Smooth muscle cell (in vitro differentiated cells): ENCODE data around the gene NSRP1. TPM values are rescaled to one million over a fixed set of nuclear protein-coding genes. Genes with fewer than 3 reads are reported as not detected.
"Not testable (repeated sequence)": the region's sequence is repeated elsewhere in the genome, so short reads cannot be mapped to it uniquely, and the experiment has no call there.

ENCODE experiments used
- DNase-seq: peaks from one replicate; lab custom pipeline; 2025; ENCODE audit not compliant: unreplicated experiment; lab: John Stamatoyannopoulos, UW
- H2AFZ ChIP-seq: fragments of 200-600 bp; sonication (generic); 2 replicates; pipeline ENCODE4 v1.6.0; 2016; ENCODE audit warnings: antibody characterized with exemption, low read depth, mild to moderate bottlenecking
- H3F3A ChIP-seq: fragments of 200-600 bp; sonication (generic); 2 replicates; pipeline ENCODE4 v1.6.0; 2017; ENCODE audit warnings: antibody characterized with exemption, low read depth
- H3K27ac ChIP-seq: fragments of 200-600 bp; sonication (generic); 2 replicates; pipeline ENCODE4 v1.5.1; 2016; ENCODE audit warnings: low read depth, mild to moderate bottlenecking
- H3K27me3 ChIP-seq: fragments of 200-600 bp; sonication (generic); 2 replicates; pipeline ENCODE4 v1.6.1; 2016; ENCODE audit warnings: low read depth, mild to moderate bottlenecking
- H3K36me3 ChIP-seq: fragments of 200-600 bp; sonication (generic); 2 replicates; pipeline ENCODE4 v1.5.1; 2016; ENCODE audit warnings: low read depth
- H3K4me1 ChIP-seq: fragments of 200-600 bp; sonication (generic); 2 replicates; pipeline ENCODE4 v1.5.1; 2016; ENCODE audit warnings: low read depth
- H3K4me2 ChIP-seq: fragments of 200-600 bp; sonication (generic); 2 replicates; pipeline ENCODE4 v1.6.0; 2016; ENCODE audit warnings: mild to moderate bottlenecking
- H3K4me3 ChIP-seq: fragments of 200-600 bp; sonication (generic); 2 replicates; pipeline ENCODE4 v1.5.1; 2016; ENCODE audit warnings: mild to moderate bottlenecking
- H3K79me2 ChIP-seq: fragments of 200-600 bp; sonication (generic); 2 replicates; pipeline ENCODE4 v1.6.0; 2016; ENCODE audit warnings: low read depth, mild to moderate bottlenecking
- H3K9ac ChIP-seq: fragments of 200-600 bp; sonication (generic); 2 replicates; pipeline ENCODE4 v1.6.0; 2016; ENCODE audit warnings: low read depth
- H3K9me3 ChIP-seq: fragments of 200-600 bp; sonication (generic); replicated peaks from 2 replicates; pipeline ENCODE4 v1.5.1; 2016; ENCODE audit warnings: low read depth
- H4K20me1 ChIP-seq: fragments of 200-600 bp; sonication (generic); 2 replicates; pipeline ENCODE4 v1.6.0; 2016; ENCODE audit warnings: low read depth
- CTCF ChIP-seq: fragments of 200-600 bp; sonication (generic); IDR thresholded peaks from 2 replicates; pipeline ENCODE4 v1.5.1; 2017; ENCODE audit warnings: borderline replicate concordance, mild to moderate bottlenecking, antibody characterized with exemption; ENCODE audit not compliant: insufficient read depth, poor library complexity, severe bottlenecking
- WGBS: methylation state at CpG from one replicate; pipeline ENCODE4 v1.1.7; 2016; ENCODE audit warnings: low lambda C conversion rate; 5-methylcytosine and 5-hydroxymethylcytosine counted together
- polyA plus RNA-seq: library from polyadenylated mRNA; unstranded; fragments of >200 nt; fragmentation: Nextera tagmentation; extraction: Ambion mirVana; gene quantifications from 2 replicates; pipeline ENCODE4 v1.2.1, GENCODE V29; 2016
- total RNA-seq: library from RNA; depleted of rRNA; stranded (reverse); fragments of >200 nt; gene quantifications from 2 replicates; pipeline ENCODE4 v1.2.3, GENCODE V29; 2014

The NSRP1 gene
- total and polyA plus RNA-seq, 2 experiments from 2014 or later = 4.9 to 31.4 TPM

- 97% methylated on average over 3 of the region's 3 CpGs for WGBS
- H3F3A ChIP-seq = no peaks in the 10 kb centered on the region
- no peak overlapping the region for H3K4me3 ChIP-seq
- H2AFZ ChIP-seq = no peak overlapping the region
- no peak for TF ChIP-seq CTCF
- no peak overlapping the region for H3K4me2 ChIP-seq
- H3K9me3 ChIP-seq = no peaks in the 10 kb centered on the region
- no peaks in the 10 kb centered on the region for H3K27me3 ChIP-seq
- DNase-seq = no peak
- no peaks in the 10 kb centered on the region for H3K4me1 ChIP-seq
- H3K9ac ChIP-seq = no peak overlapping the region
- H4K20me1 ChIP-seq = peaks cover 97% of the 10 kb centered on the region
- peaks cover 89% of the 10 kb centered on the region for H3K79me2 ChIP-seq
- peaks cover 4% of the 10 kb centered on the region for H3K36me3 ChIP-seq
- no peak overlapping the region for H3K27ac ChIP-seq
Measured at GRCh38 chr17:30137158-30137557, 20.5 kb downstream of the NSRP1 start.

GRCh38 chr17:30147860-30148259 lies 31.2 kb downstream of the NSRP1 start:
- not testable (repeated sequence) for H3K9me3 ChIP-seq, H3F3A ChIP-seq, DNase-seq, H3K9ac ChIP-seq, H3K27ac ChIP-seq, H3K27me3 ChIP-seq, H2AFZ ChIP-seq, H3K4me2 ChIP-seq, H3K4me1 ChIP-seq, H3K4me3 ChIP-seq, H3K36me3 ChIP-seq
- Histone ChIP-seq H4K20me1 (peaks cover 98% of the 10 kb centered on the region), H3K79me2 (peaks cover 90% of the 10 kb centered on the region)
- 84% methylated on average over 6 of the region's 6 CpGs for WGBS

- Histone ChIP-seq H3K79me2 (peaks cover 90% of the 10 kb centered on the region), H3K9ac (no peak overlapping the region), H3K9me3 (no peaks in the 10 kb centered on the region), H3K27ac (no peak overlapping the region), H3F3A (no peaks in the 10 kb centered on the region), H3K4me3 (no peak overlapping the region), H3K27me3 (no peaks in the 10 kb centered on the region), H4K20me1 (peaks cover 98% of the 10 kb centered on the region), H3K4me2 (no peak overlapping the region), H3K36me3 (no peaks in the 10 kb centered on the region), H3K4me1 (no peaks in the 10 kb centered on the region), H2AFZ (no peak overlapping the region)
- TF ChIP-seq CTCF = no peak
- DNase-seq = no peak
- 95% methylated on average over 1 of the region's 1 CpG for WGBS
Measured at GRCh38 chr17:30148376-30148775, 31.8 kb downstream of the NSRP1 start.

- Histone ChIP-seq H3K36me3 (no peaks in the 10 kb centered on the region), H4K20me1 (peaks cover 97% of the 10 kb centered on the region), H3K4me1 (no peaks in the 10 kb centered on the region), H3K9me3 (no peaks in the 10 kb centered on the region), H3K4me2 (no peak overlapping the region), H3F3A (no peaks in the 10 kb centered on the region), H3K9ac (no peak overlapping the region), H3K27me3 (no peaks in the 10 kb centered on the region), H3K27ac (no peak overlapping the region), H3K79me2 (peaks cover 87% of the 10 kb centered on the region), H3K4me3 (no peak overlapping the region), H2AFZ (no peak overlapping the region)
- WGBS = 100% methylated on average over 4 of the region's 4 CpGs
- TF ChIP-seq CTCF = no peak
- no peak for DNase-seq
Measured at GRCh38 chr17:30151471-30151870, 34.9 kb downstream of the NSRP1 start.
